H9 (cell line): ENCODE data around the gene MIA3. TPM values are rescaled to one million over a fixed set of nuclear protein-coding genes. Genes with fewer than 3 reads are reported as not detected.

ENCODE experiments used
- DNase-seq: peaks from one replicate; pipeline ENCODE4 v3.0.0-alpha.2; 2017
- H2AFZ ChIP-seq: one replicate; pipeline ENCODE4 v1.6.1; 2013; ENCODE audit warnings: mild to moderate bottlenecking, low read length, control low read depth, moderate library complexity
- H2AK5ac ChIP-seq: 2 replicates; pipeline ENCODE4 v1.6.1; 2013; ENCODE audit warnings: low read length, control low read depth, mixed read lengths; ENCODE audit not compliant: insufficient read length
- H2BK120ac ChIP-seq: one replicate; pipeline ENCODE4 v1.6.1; 2013; ENCODE audit warnings: low read depth, mild to moderate bottlenecking, low read length, control low read depth, inconsistent platforms; ENCODE audit not compliant: poor library complexity, severe bottlenecking
- H2BK12ac ChIP-seq: 2 replicates; pipeline ENCODE4 v1.6.1; 2013; ENCODE audit warnings: low read length, control low read depth, mixed read lengths, low read depth; ENCODE audit not compliant: insufficient read length
- H2BK15ac ChIP-seq: 2 replicates; pipeline ENCODE4 v1.6.1; 2013; ENCODE audit warnings: low read depth, low read length, control low read depth
- H2BK20ac ChIP-seq: one replicate; pipeline ENCODE4 v1.6.1; 2013; ENCODE audit warnings: low read depth, mild to moderate bottlenecking, low read length, control low read depth, inconsistent platforms; ENCODE audit not compliant: poor library complexity, severe bottlenecking
- H2BK5ac ChIP-seq: 2 replicates; pipeline ENCODE4 v1.6.1; 2013; ENCODE audit warnings: low read length, control low read depth, mixed read lengths; ENCODE audit not compliant: insufficient read length
- H3K14ac ChIP-seq: 2 replicates; pipeline ENCODE4 v1.6.1; 2013; ENCODE audit warnings: low read length, control low read depth; ENCODE audit not compliant: insufficient read depth
- H3K18ac ChIP-seq: 2 replicates; pipeline ENCODE4 v1.6.1; 2013; ENCODE audit warnings: low read depth, mild to moderate bottlenecking, mixed read lengths, low read length, control low read depth; ENCODE audit not compliant: insufficient read length
- H3K23ac ChIP-seq: 2 replicates; pipeline ENCODE4 v1.6.1; 2013; ENCODE audit warnings: low read length, control low read depth, mixed read lengths, low read depth; ENCODE audit not compliant: insufficient read length
- H3K23me2 ChIP-seq: 2 replicates; pipeline ENCODE4 v1.6.1; 2013; ENCODE audit warnings: low read depth, mild to moderate bottlenecking, mixed read lengths, low read length, control low read depth; ENCODE audit not compliant: insufficient read length, poor library complexity, severe bottlenecking
- H3K27ac ChIP-seq: 2 replicates; pipeline ENCODE4 v1.5.1; 2013; ENCODE audit warnings: low read length, control low read depth, mixed read lengths, low read depth; ENCODE audit not compliant: insufficient read length
- H3K27me3 ChIP-seq: 2 replicates; pipeline ENCODE4 v1.6.1; 2013; ENCODE audit warnings: low read length, control low read depth, inconsistent platforms; ENCODE audit not compliant: insufficient read depth
- H3K4ac ChIP-seq: 2 replicates; pipeline ENCODE4 v1.6.1; 2013; ENCODE audit warnings: low read depth, mild to moderate bottlenecking, control low read depth, inconsistent platforms, low read length, moderate library complexity
- H3K4me1 ChIP-seq: 2 replicates; pipeline ENCODE4 v1.6.1; 2013; ENCODE audit warnings: low read length, control low read depth, inconsistent platforms; ENCODE audit not compliant: insufficient read depth
- H3K4me2 ChIP-seq: 2 replicates; pipeline ENCODE4 v1.6.1; 2013; ENCODE audit warnings: low read length, control low read depth, mixed read lengths; ENCODE audit not compliant: insufficient read length, insufficient read depth
- H3K56ac ChIP-seq: 2 replicates; pipeline ENCODE4 v1.6.1; 2013; ENCODE audit warnings: low read depth, mild to moderate bottlenecking, mixed read lengths, low read length, control low read depth; ENCODE audit not compliant: insufficient read length
- H3K79me1 ChIP-seq: 2 replicates; pipeline ENCODE4 v1.6.1; 2013; ENCODE audit warnings: low read depth, mild to moderate bottlenecking, moderate library complexity, low read length, control low read depth, inconsistent platforms; ENCODE audit not compliant: insufficient read depth, poor library complexity, severe bottlenecking
- H3K79me2 ChIP-seq: 2 replicates; pipeline ENCODE4 v1.6.1; 2013; ENCODE audit warnings: low read length, control low read depth, inconsistent platforms; ENCODE audit not compliant: insufficient read depth
- H3K9ac ChIP-seq: 2 replicates; pipeline ENCODE4 v1.6.1; 2013; ENCODE audit warnings: low read length, control low read depth, mixed read lengths; ENCODE audit not compliant: insufficient read length; ENCODE audit errors: extremely low read depth
- H3K9me3 ChIP-seq: one replicate; pipeline ENCODE4 v1.6.1; 2013; ENCODE audit warnings: low read depth, low read length, inconsistent platforms; ENCODE audit not compliant: control insufficient read depth
- H3T11ph ChIP-seq: one replicate; pipeline ENCODE4 v1.6.1; 2013; ENCODE audit warnings: mild to moderate bottlenecking, low read length, control low read depth, inconsistent platforms
- H4K20me1 ChIP-seq: one replicate; pipeline ENCODE4 v1.6.1; 2013; ENCODE audit not compliant: control insufficient read depth, insufficient read length, insufficient read depth
- H4K5ac ChIP-seq: 2 replicates; pipeline ENCODE4 v1.6.1; 2013; ENCODE audit warnings: low read depth, mild to moderate bottlenecking, mixed read lengths, low read length, control low read depth; ENCODE audit not compliant: insufficient read length
- H4K8ac ChIP-seq: replicated peaks from 2 replicates; pipeline ENCODE4 v1.6.1; 2013; ENCODE audit warnings: low read length, control low read depth, mixed read lengths, low read depth; ENCODE audit not compliant: insufficient read length
- H4K91ac ChIP-seq: 2 replicates; pipeline ENCODE4 v1.6.1; 2013; ENCODE audit warnings: low read depth, mild to moderate bottlenecking, moderate library complexity, mixed read lengths, low read length, control low read depth; ENCODE audit not compliant: insufficient read length
- H3K27ac Mint-ChIP-seq, 3 experiments: 2 replicates in 2 of 3; 3 replicates in 1 of 3; pipeline ENCODE4 v1.8.0; 2020 to 2021; ENCODE audit warnings: mixed read lengths in 3 of 3, mild to moderate bottlenecking in 1 of 3, moderate library complexity in 1 of 3
- H3K27me3 Mint-ChIP-seq: 2 replicates; pipeline ENCODE4 v1.8.0; 2021; ENCODE audit warnings: low read depth, mild to moderate bottlenecking, moderate library complexity, mixed read lengths
- H3K36me3 Mint-ChIP-seq, 3 experiments: 2 replicates in 2 of 3; 3 replicates in 1 of 3; pipeline ENCODE4 v1.8.0; 2020 to 2021; ENCODE audit warnings: low read depth in 3 of 3, mixed read lengths in 3 of 3; ENCODE audit not compliant: insufficient read depth in 1 of 3
- H3K4me1 Mint-ChIP-seq, 2 experiments: 2 replicates each; pipeline ENCODE4 v1.8.0; 2020; ENCODE audit warnings: mixed read lengths in 2 of 2
- H3K4me3 Mint-ChIP-seq, 2 experiments: 2 replicates in 1 of 2; 3 replicates in 1 of 2; pipeline ENCODE4 v1.8.0; 2020 to 2021; ENCODE audit warnings: mild to moderate bottlenecking in 2 of 2, mixed read lengths in 2 of 2, moderate library complexity in 1 of 2
- H3K9me3 Mint-ChIP-seq, 2 experiments: 2 replicates in 1 of 2; 3 replicates in 1 of 2; pipeline ENCODE4 v1.8.0; 2020; ENCODE audit warnings: mild to moderate bottlenecking in 2 of 2, mixed read lengths in 2 of 2, moderate library complexity in 1 of 2
- CTCF ChIP-seq: fragments of 200-600 bp; sonication (generic); conservative IDR thresholded peaks from 3 replicates; pipeline ENCODE4 v1.8.0; 2021; ENCODE audit warnings: antibody characterized with exemption, mild to moderate bottlenecking
- WGBS: extraction: QIAGEN DNeasy Blood & Tissue Kit; methylation state at CpG from one replicate; pipeline ENCODE4 v1.1.7; 2013; ENCODE audit warnings: missing lambda C conversion rate, low lambda C conversion rate, mixed read lengths; ENCODE audit not compliant: insufficient read length; ENCODE audit errors: extremely low coverage; 5-methylcytosine and 5-hydroxymethylcytosine counted together
- total RNA-seq: library from RNA; stranded (reverse); gene quantifications from 2 replicates; pipeline ENCODE4 v1.2.1, GENCODE V29; 2021

Gene MIA3
- total RNA-seq, 1 experiment from 2014 or later: 55.5 TPM

- Histone ChIP-seq H2BK20ac (no peak overlapping the region), H4K8ac (no peak overlapping the region), H3K79me1 (no peaks in the 10 kb centered on the region), H3K18ac (no peak overlapping the region), H4K5ac (no peak overlapping the region), H3K4me2 (no peak overlapping the region), H3K27me3 (no peaks in the 10 kb centered on the region), H2AK5ac (no peak overlapping the region), H3K56ac (no peak overlapping the region), H3T11ph (no peak overlapping the region), H3K4me1 (no peaks in the 10 kb centered on the region), H3K23ac (no peak overlapping the region), H3K4ac (no peak overlapping the region), H3K9ac (no peak overlapping the region), H3K9me3 (no peaks in the 10 kb centered on the region), H2BK5ac (no peak overlapping the region), H2BK120ac (no peak overlapping the region), H2BK15ac (no peak overlapping the region), H2BK12ac (no peak overlapping the region), H2AFZ (no peak overlapping the region), H4K91ac (no peak overlapping the region), H4K20me1 (no peaks in the 10 kb centered on the region), H3K79me2 (no peaks in the 10 kb centered on the region), H3K14ac (no peak overlapping the region), H3K27ac (no peak overlapping the region), H3K23me2 (no peaks in the 10 kb centered on the region)
- H3K27me3 Mint-ChIP-seq: no peaks in the 10 kb centered on the region
- DNase-seq: no peak
- no peak overlapping the region; a peak in 1 of 7 replicates for H3K27ac Mint-ChIP-seq
- H3K9me3 Mint-ChIP-seq: no peaks in the 10 kb centered on the region
- H3K36me3 Mint-ChIP-seq: peaks cover 36 to 72% (median 71%) of the 10 kb centered on the region in 3 experiments; a peak in 6 of 7 replicates
- no CpG with 5 or more reads among the region's 7 CpGs for WGBS
- no peaks in the 10 kb centered on the region for H3K4me1 Mint-ChIP-seq
- no peak for TF ChIP-seq CTCF
- no peak overlapping the region for H3K4me3 Mint-ChIP-seq
Observed at GRCh38 chr1:222629921-222630535, 12.1 kb downstream of the MIA3 start.
